Naive B cell (primary cell): ENCODE data around the gene ECE1. TPM values are rescaled to one million over a fixed set of nuclear protein-coding genes. Genes with fewer than 3 reads are reported as not detected.
"Not testable (repeated sequence)": the region's sequence is repeated elsewhere in the genome, so short reads cannot be mapped to it uniquely, and the experiment has no call there.

ENCODE experiments used
- ATAC-seq, 2 donors: fragments of 150-1000 bp; cut with Tn5 transposase; 2 replicates each; pipeline ENCODE4 v1.10.0; 2021; ENCODE audit warnings: low read depth in 2 of 2, mild to moderate bottlenecking in 2 of 2, moderate library complexity in 2 of 2
- DNase-seq: peaks from one replicate; pipeline ENCODE4 v3.0.0; 2022
- H3K27ac Mint-ChIP-seq, 6 donors: one replicate each; pipeline ENCODE4 v1.8.0; 2020 to 2022; ENCODE audit warnings: mild to moderate bottlenecking in 6 of 6, mixed read lengths in 6 of 6, moderate library complexity in 5 of 6, inconsistent platforms in 2 of 6
- H3K27me3 Mint-ChIP-seq, 3 donors: one replicate each; pipeline ENCODE4 v1.8.0; 2021 to 2022; ENCODE audit warnings: mixed read lengths in 3 of 3, mild to moderate bottlenecking in 1 of 3
- H3K36me3 Mint-ChIP-seq, 2 donors: one replicate each; pipeline ENCODE4 v1.8.0; 2020 to 2022; ENCODE audit warnings: mixed read lengths in 2 of 2, inconsistent platforms in 1 of 2, mild to moderate bottlenecking in 1 of 2
- H3K4me1 Mint-ChIP-seq, 3 donors: one replicate each; pipeline ENCODE4 v1.8.0; 2020 to 2022; ENCODE audit warnings: mixed read lengths in 3 of 3, inconsistent platforms in 1 of 3, mild to moderate bottlenecking in 1 of 3, moderate library complexity in 1 of 3
- H3K4me3 Mint-ChIP-seq, 8 donors: one replicate each; pipeline ENCODE4 v1.8.0; 2020 to 2022; ENCODE audit warnings: mild to moderate bottlenecking in 8 of 8, mixed read lengths in 8 of 8, moderate library complexity in 8 of 8, inconsistent platforms in 2 of 8
- H3K9me3 Mint-ChIP-seq, 7 donors: one replicate each; pipeline ENCODE4 v1.8.0; 2020 to 2022; ENCODE audit warnings: mixed read lengths in 7 of 7, mild to moderate bottlenecking in 5 of 7, inconsistent platforms in 2 of 7, moderate library complexity in 1 of 7
- polyA plus RNA-seq, 6 donors: library from polyadenylated mRNA; unstranded; fragments of 300-500 nt; fragmentation: Illumina TruSeq; gene quantifications; one replicate each; pipeline ENCODE4 v1.2.3, GENCODE V29; 2021; ENCODE audit warnings: low read depth in 6 of 6

Gene ECE1
- polyA plus RNA-seq, 6 donors from 2014 or later = 6.9 to 44.5 (median 20.8) TPM

DNA sequence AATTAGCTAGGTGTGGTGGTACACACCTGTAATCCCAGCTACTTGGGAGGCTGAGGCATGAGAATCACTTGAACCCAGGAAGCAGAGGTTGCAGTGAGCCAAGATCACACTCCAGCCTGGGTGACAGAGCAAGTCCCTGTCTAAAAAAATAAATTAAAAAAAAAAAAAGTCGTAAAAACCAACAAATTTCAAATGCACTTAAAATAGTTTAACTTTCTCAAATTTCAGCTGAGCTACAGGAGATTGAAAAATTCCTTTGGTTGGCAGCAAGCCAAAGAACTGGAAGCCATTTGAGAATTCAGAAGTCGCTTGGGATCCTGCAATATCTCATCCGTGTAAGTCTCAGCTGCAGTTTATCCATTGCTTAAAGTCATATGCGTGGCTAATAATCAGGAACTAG, 119.4 kb downstream of the ECE1 start:
- Mint-ChIP-seq H3K27ac (peak overlapping the region in 2 of 6 donors; percentile 42 to 60), H3K4me1 (peaks cover 29 to 36% (median 33%) of the 10 kb centered on the region in 3 donors)
- DNase-seq, H3K27me3 Mint-ChIP-seq, H3K9me3 Mint-ChIP-seq, H3K4me3 Mint-ChIP-seq, ATAC-seq, H3K36me3 Mint-ChIP-seq: not testable (repeated sequence)

GRCh38 chr1:21168444-21168843, 121.8 kb downstream of the ECE1 start:
- ATAC-seq (no peak), DNase-seq (no peak)
- peaks cover 29 to 37% (median 32%) of the 10 kb centered on the region in 3 donors for H3K4me1 Mint-ChIP-seq
- no peak overlapping the region for H3K4me3 Mint-ChIP-seq
- no peaks in the 10 kb centered on the region for H3K9me3 Mint-ChIP-seq
- no peaks in the 10 kb centered on the region for H3K27me3 Mint-ChIP-seq
- peak overlapping the region in 1 of 6 donors; percentile 44 for H3K27ac Mint-ChIP-seq
- H3K36me3 Mint-ChIP-seq = peaks cover 0 to 8% of the 10 kb centered on the region in 2 donors

Other genes with a start within 250 kb of the ECE1 start
- gene EIF4G3, start 113.6 kb downstream of the ECE1 start, polyA plus RNA-seq = 10 to 100 TPM; 12.2 to 29.2 (median 16.0) TPM
- 1 to 10 TPM in 1 of 6 donors, under 1 TPM in 4, not detected in 1; 0.29 to 2.1 (median 0.43) TPM for gene NBPF3, start 149.7 kb upstream of the ECE1 start, polyA plus RNA-seq
- gene ALPL, start 219.0 kb upstream of the ECE1 start, polyA plus RNA-seq = 1 to 10 TPM in 1 of 6 donors, under 1 TPM in 3, not detected in 2; 0.53 to 1.8 (median 0.66) TPM